Measurements from ENCODE around the gene NTM.

GRCh38 chr11:131859538-131860210 is 489.3 kb downstream of the NTM start:
- TF ChIP-seq POLR2A (IDR thresholded peaks at IDR 0.05) (no peak), CTCF (IDR thresholded peaks at IDR 0.05) (no peak)

Measured in esophagus squamous epithelium (tissue), 4 donors.